Right hindlimb (tissue), 1 donor: Measurements from ENCODE around the gene SLC39A11.
A peak's percentile ranks its signal among the peaks of the same experiment; 100 is the strongest.
"Not testable (repeated sequence)": the region's sequence is repeated elsewhere in the genome, so short reads cannot be mapped to it uniquely, and the experiment has no call there.

Experiments
- DNase-seq: peaks from one replicate; pipeline ENCODE4 v3.0.0-alpha.2; 2018

Gene SLC39A11

GRCh38 chr17:73071066-73071999, 21.2 kb downstream of the SLC39A11 start:
- DNase-seq = no peak

DNA sequence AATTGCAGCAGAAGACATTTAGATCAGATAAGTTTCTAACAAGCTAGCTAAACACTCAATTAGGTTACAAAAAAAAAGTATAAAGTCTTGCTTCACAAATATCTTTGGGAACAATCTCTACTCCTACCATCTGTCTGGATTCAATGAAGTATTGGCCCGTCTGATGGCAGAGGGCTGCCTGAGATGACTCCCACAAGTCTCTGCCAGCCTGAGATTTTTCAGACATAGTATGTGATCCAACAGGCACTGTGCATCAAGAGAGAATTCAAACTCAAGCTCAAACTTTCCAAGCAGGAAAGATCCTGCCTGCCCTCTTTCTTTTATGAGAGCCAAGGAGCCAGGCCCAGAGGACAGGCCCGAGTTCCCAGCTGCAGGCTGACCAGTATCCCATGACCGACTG, 22.6 kb downstream of the SLC39A11 start:
- DNase-seq = no peak

- DNase-seq = no peak
These were observed 23.2 kb downstream of the SLC39A11 start for GRCh38 chr17:73069164-73069770.

DNA sequence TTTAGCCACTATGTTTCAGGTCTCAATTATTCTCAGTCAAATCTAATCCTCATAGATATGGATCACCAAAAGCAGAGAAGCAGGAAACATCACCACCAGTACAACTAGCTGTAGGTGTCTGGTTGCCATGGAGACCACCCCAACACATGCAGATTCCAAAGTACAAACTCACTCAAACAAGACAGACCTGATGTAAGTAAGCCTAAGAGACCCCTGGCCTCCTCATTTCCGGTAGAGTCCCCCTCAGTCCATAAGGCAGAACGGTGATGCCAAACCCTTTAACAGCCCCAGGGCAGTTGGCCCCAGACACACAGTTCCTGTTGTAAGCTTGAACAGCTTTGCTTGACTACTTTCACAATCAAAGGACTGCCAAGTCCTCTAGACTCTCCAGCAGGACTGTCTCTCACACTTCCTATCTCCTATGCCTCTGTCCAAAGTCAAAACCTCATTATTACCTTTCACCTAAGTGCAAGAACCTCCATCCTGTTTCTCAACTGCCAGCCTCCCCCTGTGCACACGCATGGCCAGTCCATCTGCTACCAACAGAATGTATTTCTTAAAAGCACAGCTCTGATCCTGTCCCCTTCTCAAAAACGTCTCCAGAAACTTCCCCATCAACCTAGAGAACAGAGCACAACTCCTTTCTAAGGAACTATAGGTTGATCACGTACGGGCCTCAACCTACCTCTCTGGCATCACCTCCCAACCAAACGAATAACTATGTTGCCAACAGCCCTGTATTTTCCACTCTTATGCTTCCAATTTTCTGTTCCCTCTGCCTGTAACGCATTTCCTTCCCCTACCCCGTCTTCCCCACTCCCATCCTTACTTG, 23.9 kb downstream of the SLC39A11 start:
- DNase-seq = peak; percentile 58

DNA sequence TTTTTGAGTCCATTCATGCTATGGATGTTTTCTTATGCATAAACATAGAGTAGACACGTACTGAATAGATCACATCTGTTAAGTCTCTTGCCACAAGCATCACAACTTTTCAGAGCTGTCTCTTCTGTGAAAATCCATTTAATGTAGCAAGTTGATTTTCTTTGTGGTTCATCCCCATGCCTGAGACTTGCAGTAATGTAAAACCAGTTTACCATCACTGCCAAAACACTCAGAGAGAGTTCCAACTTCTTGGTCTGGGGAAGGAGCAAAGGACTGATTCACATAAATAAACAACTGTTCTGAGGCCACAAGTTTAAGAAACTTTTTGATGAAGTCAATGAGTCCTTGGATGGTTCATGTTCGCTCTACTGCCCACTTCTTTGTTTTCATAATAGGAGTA, 24.8 kb downstream of the SLC39A11 start:
- not testable (repeated sequence) for DNase-seq

GRCh38 chr17:73067075-73067474, 25.4 kb downstream of the SLC39A11 start:
- DNase-seq = no peak

DNA sequence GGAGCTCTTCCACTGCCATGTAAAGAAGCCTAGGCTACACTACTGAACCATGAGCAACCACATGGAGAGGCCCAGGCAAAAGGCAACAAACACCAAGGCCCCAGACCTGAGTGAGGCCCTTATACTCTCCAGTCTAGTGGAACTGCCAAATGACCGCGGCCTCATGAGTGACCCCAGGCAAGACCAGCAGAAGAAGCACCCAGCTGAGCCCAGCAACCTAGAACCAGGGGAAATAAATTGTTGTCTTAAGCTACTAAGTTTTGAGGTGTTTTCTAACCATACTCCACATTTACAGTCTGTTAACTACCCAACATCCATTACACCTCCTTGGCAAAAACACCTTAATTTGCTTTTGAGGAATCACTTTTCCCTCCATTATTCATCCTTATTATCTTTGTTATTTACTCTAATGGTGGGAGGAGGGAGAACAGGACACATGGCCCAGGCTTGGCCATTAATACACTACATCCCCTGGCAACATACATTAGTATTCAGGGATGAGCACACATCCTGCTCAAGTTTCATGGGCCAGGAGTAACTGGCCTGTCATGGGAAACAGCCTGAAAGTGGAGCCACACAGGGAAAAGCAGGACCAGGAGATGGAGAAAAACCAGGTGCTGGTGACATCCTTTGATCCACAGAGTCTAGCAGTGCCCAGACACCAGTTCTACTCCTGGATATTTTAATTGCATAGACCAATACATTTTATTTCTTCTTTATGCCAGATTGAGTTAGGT, 26.2 kb downstream of the SLC39A11 start:
- DNase-seq = no peak

- DNase-seq = no peak
These were observed 27.1 kb downstream of the SLC39A11 start for GRCh38 chr17:73065376-73065775.

DNA sequence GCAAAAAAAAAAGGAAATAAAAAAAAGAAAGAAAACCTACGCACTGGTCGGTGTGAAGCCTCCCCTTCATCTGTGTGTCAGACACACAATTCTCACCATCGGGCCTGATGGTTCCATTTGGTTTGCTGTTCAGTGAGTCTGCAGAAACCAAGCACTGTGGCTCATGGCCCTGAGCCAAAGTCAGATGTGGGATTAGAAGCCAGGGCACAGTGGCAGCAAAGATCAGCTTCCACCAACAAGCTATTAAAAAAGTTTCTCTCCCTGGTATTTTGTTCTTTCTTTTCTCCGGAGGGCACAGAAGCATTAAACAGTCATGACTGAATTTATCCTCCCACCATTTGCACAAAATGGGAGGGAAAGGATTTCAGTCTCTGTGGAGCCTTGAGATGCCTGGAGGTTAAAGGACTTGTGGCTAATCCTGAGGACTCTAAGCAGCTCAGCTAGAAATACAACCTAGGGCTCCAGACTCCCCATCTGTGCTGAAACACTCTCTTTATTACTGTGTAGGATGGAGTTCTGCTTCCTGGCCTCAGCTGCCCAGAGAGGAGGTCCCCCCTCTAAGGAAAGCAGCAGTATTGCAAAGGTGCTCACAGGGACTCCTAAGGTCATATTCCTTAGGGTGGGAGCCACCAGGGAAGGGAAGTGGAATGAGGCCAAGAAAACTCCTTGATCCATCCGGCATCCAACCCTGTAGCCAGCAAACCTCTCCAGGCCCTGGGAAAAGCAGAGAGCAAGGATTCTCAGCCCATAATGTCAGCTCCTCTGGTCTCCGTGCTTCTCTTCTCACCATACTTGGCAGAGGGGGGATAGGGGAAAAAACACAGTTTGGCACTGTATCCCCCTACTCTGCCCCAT, 28.2 kb downstream of the SLC39A11 start:
- no peak for DNase-seq

GRCh38 chr17:73062726-73063125, 29.8 kb downstream of the SLC39A11 start:
- no peak for DNase-seq

DNA sequence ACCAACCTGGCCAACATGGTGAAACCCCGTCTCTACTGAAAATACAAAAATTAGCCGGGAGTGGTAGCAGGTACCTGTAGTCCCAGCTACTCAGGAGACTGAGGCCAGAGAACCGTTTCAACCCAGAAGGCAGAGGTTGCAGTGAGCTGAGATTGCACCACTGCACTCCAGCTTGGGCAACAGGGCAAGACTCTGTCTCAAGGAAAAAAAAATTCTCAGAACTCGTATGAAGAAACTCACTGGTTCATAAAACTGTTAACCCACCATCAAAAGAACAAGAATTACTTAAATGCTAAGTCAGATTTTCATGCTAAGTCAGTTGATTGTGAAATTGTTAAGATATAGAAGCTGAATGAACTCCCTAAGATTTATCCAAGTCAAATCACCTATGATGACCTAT, 31.3 kb downstream of the SLC39A11 start:
- no peak for DNase-seq

GRCh38 chr17:73060721-73061120, 31.8 kb downstream of the SLC39A11 start:
- DNase-seq = no peak

- not testable (repeated sequence) for DNase-seq
These were observed 32.8 kb downstream of the SLC39A11 start for GRCh38 chr17:73059713-73060112.

DNA sequence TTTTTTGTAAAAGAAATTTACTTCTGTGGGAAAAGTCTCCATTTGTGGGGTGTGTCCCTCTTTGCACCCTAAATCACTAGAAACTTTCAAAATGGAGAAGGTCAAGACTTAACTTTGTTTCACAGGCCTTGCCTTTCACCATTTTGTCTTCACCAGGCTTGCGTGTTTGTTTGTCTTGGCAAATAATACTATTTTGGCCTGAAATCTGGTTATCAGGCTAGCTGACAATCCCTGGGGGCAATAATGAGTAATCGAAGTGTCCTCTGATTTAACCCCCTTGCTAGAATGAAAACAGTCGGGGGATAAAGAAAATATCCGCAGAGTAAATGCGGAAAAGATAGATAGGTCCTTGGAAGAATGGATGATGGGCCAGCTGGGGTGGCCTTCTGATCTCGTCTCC, 34.5 kb downstream of the SLC39A11 start:
- no peak for DNase-seq

- no peak for DNase-seq
These were observed 35.3 kb downstream of the SLC39A11 start for GRCh38 chr17:73057196-73057595.

DNA sequence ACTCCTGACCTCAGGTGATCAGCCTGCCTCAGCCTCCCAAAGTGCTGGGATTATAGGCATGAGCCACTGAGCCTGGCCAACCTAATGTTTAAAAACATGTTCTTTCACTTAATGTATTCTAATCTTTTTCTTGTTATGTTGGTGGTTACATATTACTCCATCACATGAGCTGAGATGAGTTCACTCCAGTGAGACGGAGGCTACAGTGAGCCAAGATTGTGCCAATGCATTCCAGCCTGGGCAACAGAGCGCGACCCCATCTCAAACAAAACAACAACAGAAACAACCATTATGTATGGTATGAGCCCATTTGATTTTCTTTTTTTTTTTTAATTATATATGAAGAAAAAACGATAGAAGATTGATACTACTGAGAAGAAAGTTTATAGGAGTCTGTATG, 39.6 kb downstream of the SLC39A11 start:
- no peak for DNase-seq

DNA sequence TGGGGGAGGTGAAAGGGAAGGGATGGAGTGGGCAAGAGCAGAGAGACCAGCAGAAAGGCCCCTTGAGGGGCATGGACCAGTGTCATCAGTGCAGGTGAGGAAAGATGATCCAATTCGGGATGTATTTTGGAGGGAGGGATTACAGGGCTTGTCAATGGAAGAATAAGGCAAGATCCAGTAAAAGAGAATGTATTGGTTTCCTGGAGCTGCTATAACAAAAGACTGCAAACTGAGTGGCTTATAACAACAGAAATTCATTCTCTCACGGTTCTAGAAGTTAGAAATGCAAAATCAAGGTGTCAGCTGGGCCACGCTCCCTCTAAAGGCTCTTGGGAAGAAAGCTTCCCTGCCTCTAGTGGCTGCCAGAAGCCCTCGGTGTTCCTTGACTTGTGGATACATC, 41.7 kb downstream of the SLC39A11 start:
- no peak for DNase-seq

- no peak for DNase-seq
These were observed 44.3 kb downstream of the SLC39A11 start for GRCh38 chr17:73048170-73048569.

GRCh38 chr17:73045724-73046123, 46.8 kb downstream of the SLC39A11 start:
- DNase-seq = no peak

- DNase-seq = no peak
These were observed 48.6 kb downstream of the SLC39A11 start for GRCh38 chr17:73043686-73044581.
